GM19238 (cell line): ENCODE measurements around the gene LRP8.
"Not testable (repeated sequence)": the region's sequence is repeated elsewhere in the genome, so short reads cannot be mapped to it uniquely, and the experiment has no call there.

Experiments used
- DNase-seq: peaks from one replicate; pipeline ENCODE4 v3.0.0; 2011; ENCODE audit warnings: low spot score; ENCODE audit not compliant: insufficient read length

The LRP8 gene

DNA sequence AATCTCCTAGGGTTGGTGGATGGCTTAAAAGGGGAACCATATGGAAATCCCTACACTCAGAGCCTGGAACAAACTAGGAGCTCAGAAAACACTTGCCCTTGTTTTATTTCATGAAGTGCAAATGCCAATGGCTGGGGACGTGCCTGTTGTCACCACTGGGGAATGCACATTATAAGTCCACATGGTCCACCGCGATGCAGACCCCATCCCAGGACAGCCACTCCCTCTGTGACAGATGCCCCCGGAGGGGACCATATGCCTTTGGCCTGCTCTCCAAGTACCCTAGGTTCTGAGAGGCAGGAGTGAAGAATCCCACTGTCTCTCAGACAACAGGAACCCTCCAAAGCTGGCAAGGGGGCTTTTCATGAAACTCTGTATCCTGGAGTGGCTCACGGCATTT is 42.3 kb downstream of the LRP8 start:
- no peak for DNase-seq

DNA sequence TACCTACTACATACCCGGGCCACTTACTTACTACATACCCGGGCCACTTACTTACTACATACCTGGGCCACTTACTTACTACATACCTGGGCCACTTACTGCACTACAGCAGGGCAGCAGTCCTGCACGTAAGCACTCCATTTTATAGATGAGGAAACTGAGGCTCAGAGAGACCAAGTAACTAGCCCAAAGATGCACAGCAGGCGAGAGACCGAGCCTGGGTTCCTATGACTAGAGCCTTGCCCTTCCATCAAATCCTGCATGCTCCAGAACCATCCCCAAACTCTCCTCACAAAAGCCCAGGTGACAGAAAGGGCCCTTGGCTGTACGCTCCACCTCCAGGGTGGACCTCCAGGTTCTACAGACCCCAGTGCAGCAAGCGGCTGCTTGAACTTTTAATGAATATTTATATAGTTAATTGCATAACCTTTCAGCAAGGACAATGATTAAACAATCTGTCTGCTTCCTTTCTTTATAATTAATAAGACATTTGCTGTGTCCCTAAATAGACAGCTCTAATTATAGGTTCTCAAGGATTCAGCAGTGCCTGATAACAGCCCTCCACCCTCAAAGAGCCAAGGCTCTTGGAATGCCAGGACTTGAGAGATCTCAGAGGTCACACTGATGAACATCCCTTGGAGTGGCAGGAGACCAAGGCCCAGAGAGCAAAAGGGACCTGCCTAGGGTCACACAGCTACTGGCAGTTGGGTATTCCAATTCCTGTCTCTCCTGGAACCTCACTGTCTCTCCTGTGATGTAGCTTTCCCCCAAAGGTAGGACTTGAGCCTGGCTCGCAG is 43.4 kb downstream of the LRP8 start:
- DNase-seq, result no peak

DNA sequence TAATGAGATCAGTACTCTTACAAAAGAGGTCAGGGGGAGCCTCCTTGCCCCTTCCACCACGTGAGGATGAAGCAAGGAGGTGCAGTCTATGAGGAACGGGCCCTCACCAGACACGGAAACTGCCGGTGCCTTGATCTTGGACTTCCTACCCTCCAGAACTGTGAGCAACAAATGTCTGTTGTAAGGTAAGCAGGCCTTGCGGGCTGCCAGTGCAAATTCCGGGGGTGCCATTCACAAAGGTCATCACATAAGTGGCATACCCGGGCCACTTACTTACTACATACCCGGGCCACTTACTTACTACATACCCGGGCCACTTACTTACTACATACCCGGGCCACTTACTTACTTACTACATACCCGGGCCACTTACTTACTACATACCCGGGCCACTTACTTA is 44.7 kb downstream of the LRP8 start:
- DNase-seq, result not testable (repeated sequence)

DNA sequence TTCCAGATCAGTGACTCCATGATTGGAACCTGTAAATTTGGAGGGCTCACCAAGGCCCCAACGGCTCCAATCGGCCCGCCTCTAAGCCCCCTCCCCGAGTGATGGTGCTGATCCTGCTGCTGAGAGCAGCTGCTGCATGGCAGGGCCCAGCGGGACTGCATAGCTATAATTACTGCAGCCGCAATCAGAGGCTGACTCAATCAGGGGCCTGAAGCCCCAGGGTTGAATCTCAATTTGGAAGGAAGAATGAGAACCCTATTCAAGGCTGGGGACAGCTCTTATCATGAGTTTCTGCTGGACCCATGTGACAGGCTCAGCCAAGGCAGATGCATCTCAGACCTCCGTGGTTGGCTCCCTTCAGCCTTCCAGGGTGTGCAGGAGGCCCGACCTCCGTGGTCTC is 46.7 kb downstream of the LRP8 start:
- DNase-seq, result no peak

DNA sequence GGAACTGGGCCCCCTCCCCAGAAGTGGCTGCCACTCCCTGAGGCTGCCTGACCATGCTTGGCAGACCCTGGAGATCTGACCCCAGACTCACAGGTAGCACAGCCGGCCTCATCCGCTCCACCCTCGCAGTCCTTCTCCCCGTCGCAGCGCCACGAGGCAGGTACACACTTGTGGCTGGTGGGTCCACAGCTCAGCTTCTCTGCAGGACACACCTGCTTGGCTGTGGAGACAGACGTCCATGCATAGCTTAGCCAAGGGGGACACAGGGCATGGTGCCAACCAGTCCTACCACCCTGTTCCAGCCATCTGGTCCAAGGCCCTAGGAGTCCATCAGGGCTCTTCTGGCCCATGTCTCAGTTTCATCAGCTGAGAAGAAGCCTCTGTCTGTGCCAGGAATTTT is 47.4 kb downstream of the LRP8 start:
- DNase-seq, result no peak

DNA sequence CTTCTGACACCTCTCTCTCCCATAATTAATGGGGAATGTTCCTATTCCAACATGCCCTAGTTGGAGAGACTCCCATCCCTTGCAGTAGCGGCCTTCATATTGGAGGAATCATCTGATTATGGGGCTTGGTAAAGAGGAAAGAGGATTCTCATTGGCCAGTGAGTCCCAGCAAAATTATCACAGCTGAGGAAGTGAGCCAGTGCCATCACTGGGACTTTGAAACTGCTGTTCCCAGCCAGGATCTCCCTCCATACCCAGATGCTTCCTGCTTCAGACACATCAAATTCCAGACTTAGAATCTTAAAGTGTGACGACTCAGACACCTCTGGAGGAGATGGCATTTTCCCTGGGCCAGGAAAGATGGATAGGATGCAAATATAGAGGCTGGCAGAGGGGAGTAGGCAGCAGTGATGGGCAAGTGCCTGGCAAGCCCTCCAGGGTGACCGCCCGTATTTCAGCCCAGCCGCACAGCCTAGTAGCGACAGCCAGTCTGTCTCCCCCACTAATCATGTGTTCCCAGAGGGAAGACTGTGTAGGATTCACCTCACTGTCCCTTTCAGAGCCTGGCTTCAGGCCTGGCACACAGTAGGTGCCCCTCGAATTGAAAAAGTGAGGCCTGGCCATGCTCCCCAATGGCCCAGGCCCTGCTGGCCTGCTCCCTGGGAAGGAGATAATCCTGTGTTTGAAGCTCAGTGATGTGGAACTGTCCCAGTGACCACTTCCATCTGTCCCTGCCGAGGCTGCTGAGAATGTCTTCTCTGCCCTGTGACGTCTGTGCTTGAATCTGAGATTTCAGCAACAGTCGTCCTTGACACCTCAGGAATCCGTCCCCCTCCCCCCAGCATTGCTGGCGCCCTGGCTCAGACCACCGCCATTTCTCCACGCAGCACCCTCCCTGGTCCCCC is 48.3 kb downstream of the LRP8 start:
- no peak for DNase-seq

DNA sequence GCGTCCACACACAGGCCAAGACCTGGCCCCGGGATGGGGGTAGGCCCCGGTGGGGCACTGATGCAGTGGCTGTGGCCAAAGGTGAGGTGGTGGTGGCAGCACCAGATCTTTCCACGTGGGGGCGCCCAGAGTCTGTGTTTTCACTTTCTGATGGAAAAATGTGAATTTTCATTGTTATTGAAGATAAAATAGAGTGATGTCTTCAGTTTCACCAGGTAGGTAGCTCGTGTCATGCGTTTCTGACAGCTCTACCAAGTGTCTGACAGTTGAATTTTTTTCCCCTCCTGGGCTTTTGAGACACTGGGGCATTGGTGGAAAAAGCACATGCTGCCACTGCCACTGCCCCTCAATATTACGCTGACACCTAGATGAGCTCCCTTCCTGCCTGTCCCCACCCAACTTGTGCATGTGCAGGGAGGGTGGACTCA is 49.6 kb downstream of the LRP8 start:
- DNase-seq, result peak; percentile 74

DNA sequence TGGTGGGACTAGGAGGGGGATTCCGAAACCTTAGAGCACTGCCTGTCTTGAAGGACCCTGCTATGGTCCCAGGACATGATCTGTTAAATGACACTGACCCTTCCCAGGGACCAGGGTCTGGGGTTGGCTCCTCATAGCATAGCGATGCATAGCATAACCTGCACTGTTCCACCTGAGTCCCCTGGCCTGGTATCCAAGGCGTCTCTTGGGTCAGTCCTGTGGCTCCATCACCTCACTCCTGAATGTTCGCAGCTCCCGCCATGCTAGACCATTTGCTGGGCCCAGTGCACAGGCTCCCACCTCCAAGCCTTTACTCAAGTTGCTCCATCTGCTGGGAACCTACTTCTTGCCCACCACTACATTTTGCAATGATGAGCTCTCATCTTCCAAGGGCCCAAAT is 50.5 kb downstream of the LRP8 start:
- no peak for DNase-seq

DNA sequence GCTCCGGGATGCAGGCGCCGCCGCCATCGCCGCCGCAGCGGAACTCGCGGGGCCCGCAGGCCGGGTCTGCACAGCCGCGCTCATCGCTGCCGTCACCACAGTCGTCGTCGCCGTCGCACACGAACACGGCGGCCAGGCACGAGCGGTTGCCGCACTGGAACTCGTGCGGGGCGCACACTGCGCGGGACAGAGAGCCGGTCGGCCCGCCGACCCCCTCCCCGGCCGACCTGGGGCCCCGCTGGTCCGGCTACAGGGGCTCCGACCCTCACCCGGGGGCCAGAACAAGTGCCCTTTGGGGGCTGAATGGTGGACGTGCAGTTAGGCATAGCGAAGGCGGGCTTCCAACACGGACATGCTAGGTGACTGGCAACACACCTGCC is 51.0 kb downstream of the LRP8 start:
- no peak for DNase-seq

DNA sequence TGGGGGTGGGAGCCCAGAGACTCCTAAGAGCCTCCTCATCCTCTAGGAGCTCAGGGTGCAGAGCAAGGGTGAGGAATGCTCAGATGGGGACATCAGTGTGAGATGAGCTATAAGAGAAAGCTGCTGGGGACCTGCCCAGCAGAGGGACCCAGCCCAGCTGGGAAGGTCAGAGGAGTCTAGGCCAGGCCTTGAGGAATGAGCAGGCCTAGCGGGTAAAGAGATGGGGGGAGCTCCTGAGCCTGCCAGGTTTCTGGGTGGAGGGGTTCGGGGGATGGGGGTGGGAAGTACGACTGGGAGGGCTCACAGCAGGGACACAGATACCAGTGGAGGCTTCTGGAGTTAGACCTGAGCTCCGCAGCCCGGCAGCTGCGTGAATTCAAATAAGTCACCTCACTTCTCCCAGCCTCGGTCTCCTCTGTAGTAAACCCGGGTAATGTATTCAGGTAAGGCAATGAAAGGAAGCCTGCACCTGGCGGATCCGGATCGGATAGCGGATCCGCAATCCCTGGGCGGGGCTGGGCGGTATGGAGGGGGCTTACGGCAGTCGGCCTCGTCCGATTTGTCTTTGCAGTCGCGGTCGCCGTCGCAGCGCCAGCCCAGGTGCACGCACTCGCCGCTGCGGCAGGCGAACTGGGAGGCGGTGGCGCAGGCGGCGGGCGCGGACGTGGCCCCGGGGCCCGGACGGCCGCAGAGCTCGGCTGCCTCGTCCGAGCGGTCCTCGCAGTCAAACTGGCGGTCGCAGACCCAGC is 51.5 kb downstream of the LRP8 start:
- no peak for DNase-seq

DNA sequence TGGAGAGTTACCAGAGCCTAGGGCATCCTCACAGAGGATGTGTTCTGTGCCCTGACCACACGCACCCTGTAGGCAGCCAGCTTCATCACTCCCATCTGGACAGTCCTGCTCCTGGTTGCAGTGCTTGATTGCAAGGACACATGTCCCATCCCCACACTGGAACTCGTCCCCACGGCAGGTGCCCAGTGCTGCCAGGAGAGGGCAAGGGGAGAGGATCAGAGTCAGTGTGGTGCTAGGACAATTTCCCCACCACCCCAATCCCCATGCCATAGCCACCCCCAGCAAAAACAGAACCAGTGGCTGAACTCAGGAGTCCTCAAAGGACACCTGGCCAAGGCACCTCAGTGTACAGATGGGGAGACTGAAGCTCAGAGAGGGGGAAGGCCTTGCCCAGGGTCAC is 52.3 kb downstream of the LRP8 start:
- no peak for DNase-seq

DNA sequence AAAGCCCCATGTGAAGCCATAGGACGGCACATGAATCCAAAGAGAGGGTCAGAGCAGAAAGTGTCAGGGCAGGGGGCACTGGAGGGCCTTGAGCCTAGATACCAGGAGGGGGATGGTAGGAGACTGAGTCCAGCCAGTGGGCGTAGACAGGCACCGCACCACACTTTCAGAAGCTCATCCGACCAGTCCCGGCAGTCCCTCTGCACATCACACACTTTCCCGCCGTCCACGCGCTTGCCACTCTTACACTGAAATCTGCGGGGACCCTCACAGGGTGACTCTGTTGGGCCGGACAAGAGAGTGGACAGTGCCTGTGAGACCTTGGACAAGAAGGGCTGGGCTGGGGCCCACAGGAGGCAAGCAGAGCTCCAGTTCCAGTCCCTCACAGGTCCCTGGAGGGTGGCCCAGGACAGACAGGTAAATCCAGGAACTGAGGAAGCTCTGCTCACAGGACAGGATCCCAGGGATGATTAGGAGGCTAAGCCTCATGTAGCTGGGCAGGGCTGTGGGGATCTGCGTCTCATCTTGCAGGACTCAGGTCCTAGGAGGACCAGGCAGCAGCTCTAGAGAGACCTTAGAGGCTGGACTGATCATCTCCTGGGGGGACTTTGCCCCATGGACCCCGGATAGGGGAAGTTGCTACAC is 53.2 kb downstream of the LRP8 start:
- DNase-seq, result no peak

DNA sequence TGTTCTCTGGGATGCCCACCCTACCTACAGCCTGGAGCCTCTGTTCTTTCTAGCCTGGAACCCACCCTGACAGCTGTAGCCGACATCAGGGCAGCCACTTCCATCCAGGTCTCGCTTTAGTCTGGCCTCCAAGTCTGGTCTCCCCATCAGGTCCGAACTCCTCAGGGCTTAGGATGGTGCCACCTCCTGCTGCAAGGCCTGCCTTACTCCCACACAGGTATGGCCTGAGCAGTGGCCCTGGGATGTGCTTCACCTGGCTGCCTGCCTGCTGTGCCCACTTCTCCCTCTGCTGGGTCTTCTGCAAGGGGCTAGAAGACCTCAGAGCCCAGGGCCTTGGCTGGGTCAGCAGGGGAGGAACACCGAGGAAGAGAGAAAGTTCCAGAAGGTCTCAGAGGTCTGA is 53.8 kb downstream of the LRP8 start:
- DNase-seq, result no peak

DNA sequence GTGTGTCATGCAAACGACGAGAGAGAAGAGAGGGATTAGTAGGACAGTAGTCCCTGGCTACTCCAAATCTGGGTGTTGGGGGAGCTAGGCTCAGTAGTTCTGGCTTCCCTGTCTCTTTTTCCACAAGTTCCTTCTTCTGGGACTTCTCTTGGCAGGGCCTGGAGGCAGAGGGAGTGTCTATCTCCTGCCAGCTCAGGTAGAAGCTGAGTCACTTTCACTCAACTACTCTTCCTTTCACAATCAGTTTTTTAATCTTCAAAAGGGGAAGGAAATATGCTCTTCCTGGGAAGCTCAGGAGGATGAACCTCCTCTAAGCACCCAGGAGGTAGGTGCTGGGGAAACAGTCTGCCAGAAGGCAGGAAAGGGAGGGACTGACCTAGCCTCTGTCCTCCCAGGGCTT is 54.3 kb downstream of the LRP8 start:
- no peak for DNase-seq

DNA sequence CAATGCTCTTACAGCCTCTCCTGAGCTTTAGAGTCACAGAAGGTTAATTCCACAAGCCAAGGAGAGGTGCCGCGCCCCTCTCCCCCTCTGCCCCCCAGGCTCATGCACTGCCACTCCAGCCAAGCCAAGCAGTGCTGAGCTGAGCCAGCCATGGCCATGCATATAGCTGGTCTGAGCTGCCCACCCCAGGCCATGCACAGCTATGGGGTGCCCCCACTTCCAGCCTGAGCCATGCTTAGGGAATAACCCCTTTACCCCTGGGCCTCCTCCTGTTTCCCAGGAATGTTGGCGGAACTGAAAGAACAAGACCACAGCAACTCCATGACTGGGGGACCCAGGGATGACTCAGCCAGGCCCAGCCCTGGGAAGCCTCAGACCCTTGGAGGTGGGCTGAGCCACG is 55.5 kb downstream of the LRP8 start:
- DNase-seq, result no peak

DNA sequence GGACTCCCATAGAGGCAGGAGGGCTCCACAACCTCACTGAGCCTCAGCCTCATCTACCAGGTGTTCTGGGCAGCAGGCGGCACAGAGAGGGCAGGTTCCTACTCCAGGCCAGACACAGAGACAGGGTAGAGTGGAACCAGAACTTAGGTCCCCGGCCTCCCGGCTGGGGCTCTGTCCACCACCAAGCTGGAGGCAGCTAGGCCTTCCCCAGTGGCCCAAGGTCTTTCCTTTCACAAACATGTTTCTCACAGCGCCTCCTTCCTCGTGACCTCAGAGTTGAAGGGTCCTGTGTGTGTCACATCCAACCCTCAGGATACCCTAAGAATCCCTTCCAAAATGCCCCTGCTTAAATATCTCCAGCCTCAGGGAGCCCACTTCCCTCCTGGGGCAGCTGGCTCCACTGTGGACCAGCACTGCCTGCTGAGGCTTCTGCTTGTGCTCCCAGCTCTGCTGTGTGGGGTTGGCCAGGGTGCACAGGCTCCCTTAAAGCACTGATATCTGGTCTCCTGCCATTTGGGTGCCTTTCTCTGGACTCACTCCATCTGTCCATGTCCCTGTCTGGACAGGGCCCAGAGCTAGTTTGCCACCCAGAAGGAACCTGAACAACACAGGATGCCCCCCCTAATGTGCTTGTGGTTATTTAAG is 56.3 kb downstream of the LRP8 start:
- DNase-seq, result no peak

DNA sequence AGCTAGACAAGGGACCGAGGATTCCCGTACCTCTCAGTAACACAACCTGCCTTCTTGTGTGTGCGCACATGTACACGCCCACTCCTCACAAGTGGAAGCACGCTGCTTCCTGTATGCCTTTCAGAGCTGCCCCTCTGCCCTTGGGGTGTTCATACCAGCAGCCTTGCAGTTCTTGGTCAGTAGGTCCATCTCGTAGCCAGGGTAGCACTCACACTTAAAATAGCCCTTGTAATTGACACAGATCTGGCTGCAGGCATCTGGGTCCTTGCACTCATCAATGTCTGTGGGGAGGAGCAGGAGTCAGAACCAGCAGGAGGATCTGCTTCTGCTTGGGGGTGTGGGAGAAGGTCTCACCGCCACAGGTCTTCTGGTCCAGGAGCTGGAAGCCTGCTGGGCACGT is 57.0 kb downstream of the LRP8 start:
- DNase-seq, result no peak

DNA sequence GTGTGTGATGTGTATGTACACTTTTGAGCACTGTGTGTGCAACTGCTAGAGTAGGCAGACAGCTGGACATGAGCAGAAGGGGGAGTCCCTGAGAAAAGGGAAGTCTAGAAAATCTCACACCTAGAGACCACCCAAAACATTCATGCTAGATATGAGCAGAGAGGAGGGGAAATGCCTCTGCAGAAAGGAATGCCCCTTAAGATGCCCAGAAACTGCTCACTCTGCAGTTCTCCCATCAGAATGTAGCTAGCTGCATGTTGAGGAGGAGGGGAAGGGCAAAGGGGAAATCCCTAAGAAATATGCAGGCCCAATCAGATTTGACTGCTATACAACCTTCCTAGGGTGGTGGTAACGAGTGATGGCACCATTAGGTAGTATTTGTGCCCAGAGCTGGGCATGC is 57.8 kb downstream of the LRP8 start:
- DNase-seq, result no peak

DNA sequence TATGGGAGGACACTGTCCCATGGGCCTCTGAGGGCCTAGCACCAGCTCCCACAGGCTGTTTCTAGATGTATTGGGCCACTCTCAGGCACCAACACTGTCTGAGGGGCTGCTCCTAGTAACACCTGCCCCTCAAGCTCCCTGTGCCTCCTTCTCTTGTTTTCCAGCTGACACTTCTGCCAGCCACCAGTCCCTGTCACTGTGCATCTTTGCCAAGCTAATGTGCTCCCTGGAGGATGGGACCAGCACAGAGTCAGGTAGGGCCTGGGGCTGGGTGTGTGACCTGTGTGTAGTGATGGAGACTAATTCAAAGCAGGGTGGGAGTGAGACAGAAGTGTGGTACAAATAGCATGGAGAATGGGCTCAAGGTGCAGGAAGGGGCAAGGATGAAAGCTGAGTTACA is 60.1 kb downstream of the LRP8 start:
- no peak for DNase-seq

DNA sequence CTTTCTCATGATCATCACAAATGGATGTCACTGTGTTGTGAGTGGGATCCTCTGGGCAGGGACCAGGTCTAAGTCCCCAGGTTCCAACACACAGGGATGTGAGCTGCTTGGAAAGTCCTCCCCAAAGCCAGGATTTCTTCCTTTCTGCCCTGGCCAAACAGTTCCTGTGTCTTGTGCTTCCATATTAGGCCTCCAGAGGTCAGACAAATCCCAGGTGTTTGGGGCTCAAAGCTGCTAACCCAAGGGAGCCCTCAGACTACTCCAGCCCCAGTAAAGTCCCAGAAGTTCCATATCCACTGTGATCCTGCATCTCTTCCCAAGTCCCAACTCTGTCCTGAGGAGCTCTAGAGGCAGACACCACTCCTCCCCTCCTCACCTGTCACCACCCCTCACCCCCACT is 61.8 kb downstream of the LRP8 start:
- DNase-seq, result no peak

DNA sequence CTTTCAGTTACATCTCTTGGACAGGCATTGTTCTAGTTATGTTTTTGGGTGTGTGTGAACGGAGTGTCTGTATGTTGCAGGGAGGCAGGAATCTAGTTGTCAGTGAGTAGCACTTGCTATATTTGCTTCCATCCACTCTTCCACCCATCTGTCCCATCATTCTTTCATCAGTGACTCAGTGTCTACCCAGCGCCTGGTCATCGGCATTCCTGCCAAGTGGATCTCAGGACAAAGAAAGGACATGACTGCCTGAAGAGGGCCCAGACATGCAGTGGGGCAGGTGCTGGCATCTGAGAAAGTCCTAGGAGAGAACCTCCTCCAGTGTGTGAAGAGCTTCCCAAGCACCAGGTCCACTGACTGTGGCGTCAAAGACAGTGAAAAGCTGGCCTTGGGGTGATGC is 62.3 kb downstream of the LRP8 start:
- no peak for DNase-seq
